ENCODE data around the gene AGAP5. TPM values are rescaled to one million over a fixed set of nuclear protein-coding genes. Genes with fewer than 3 reads are reported as not detected.
"Not testable (repeated sequence)": the region's sequence is repeated elsewhere in the genome, so short reads cannot be mapped to it uniquely, and the experiment has no call there.

AGAP5 gene
- total RNA-seq, 1 donor from 2014 or later = 1.0 TPM

DNA sequence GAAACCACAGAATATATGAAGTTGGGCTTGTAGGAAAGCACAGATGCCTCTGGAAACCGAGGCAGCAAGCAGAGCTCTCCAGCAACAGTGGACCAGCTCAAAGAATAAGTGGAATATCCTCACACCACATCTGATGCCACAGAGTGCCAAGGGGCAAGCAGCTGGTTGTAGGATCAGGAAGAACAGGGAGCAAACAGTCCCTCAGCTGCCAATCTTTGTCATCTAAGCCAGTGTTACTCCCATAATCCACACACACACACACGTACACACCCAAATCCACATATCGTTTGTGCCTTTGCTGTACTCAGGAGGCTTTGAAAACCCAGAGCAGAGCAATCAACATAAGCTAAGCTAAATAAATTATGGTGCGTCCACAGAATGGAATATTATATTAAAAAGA is 25.6 kb upstream of the AGAP5 start:
- no peak for DNase-seq (ENCODE audit: low read depth)
- H3K4me3 ChIP-seq (ENCODE audit: low read depth, low read length) = no peak overlapping the region
- TF ChIP-seq CTCF (conservative IDR thresholded peaks at IDR 0.05; ENCODE audit: low read depth, low read length) = no peak

DNA sequence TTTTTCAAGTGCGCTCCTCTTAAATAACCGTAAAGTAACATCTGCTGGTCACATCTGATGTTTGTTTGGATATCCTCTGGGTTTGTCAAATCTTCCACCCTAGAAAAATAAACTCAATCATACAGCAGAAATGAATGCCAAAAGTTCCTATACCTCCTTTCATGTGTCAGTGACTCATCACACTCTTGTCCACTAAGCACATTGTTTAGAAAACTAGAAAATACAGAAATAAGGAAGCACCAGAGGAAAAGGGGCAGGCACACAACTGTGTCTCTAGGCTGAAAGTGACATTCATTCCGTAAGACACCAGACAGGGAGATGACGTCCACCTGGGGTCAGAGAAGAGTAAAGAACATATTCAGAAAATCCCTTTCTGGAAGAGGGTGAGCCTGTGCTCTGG is 22.7 kb upstream of the AGAP5 start:
- DNase-seq (ENCODE audit: low read depth); H3K4me3 ChIP-seq (ENCODE audit: low read depth, low read length): not testable (repeated sequence)

- TF ChIP-seq CTCF (conservative IDR thresholded peaks at IDR 0.05; ENCODE audit: low read depth, low read length) = no peak
- no peak for DNase-seq (ENCODE audit: low read depth)
- H3K4me3 ChIP-seq (ENCODE audit: low read depth, low read length) = no peak overlapping the region
Observed at GRCh38 chr10:73717556-73717955, 19.6 kb upstream of the AGAP5 start.

- no peak for DNase-seq (ENCODE audit: low read depth)
- no peak overlapping the region for H3K4me3 ChIP-seq (ENCODE audit: low read depth, low read length)
- no peak for TF ChIP-seq CTCF (conservative IDR thresholded peaks at IDR 0.05; ENCODE audit: low read depth, low read length)
Observed at GRCh38 chr10:73716251-73716650, 18.3 kb upstream of the AGAP5 start.

DNA sequence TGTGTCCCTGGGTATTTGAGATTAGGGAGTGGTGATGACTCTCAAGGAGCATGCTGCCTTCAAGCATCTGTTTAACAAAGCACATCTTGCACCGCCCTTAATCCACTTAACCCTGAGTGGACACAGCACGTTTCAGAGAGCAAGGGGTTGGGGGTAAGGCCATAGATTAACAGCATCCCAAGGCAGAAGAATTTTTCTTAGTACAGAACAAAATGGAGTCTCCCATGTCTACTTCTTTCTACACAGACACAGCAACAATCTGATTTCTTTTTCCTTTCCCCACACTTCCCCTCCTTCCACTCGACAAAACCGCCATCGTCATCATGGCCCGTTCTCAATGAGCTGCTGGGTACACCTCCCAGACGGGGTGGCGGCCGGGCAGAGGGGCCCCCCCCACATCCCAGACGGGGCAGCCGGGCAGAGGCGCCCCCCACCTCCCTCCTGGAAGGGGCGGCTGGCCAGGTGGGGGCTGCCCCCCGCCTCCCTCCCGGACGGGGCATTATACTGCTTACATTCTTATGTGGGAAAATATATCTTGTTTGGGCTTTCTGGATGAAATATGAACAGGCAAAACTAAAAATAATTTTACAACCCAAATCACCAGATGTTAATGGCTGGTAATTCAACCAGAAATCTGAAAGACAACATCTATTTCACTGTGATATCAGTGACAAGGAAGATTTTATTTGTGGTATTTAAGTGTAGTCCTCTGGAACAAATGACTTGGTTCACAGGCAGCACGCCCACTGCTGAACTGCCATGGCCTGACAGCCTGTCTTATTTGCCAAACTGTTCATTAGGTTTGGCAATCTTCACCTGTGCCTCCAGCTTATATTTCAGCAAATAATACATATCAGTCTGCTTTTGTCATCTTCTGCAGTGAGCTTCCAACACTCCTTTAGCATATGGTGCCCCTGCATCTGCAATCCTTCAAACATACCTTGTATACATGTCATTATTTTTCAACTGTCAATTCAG is 17.6 kb upstream of the AGAP5 start:
- not testable (repeated sequence) for H3K4me3 ChIP-seq (ENCODE audit: low read depth, low read length); DNase-seq (ENCODE audit: low read depth)

DNA sequence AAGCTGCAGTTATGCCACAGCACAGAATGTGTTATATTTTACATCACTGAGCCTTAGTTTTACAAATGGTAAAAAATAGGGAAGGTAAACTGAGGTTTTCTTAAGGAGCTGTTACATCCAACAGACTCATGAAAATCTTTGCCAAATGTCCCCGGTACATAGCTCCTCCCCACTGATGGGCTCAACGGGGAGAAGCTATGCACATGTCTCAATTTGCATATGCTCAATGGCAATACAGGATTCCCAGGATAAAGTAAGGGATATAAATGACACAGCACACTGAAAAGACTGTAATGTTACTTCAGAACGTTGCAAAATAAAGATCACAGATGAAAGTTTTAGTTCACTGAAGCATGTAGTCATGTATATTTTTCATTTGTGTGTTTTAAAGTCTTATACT is 16.6 kb upstream of the AGAP5 start:
- not testable (repeated sequence) for DNase-seq (ENCODE audit: low read depth)

GRCh38 chr10:73713912-73714311 is 16.0 kb upstream of the AGAP5 start:
- not testable (repeated sequence) for DNase-seq (ENCODE audit: low read depth); H3K4me3 ChIP-seq (ENCODE audit: low read depth, low read length)

More for the DNA sequence above, 16.6 kb upstream of the AGAP5 start:
- not testable (repeated sequence) for H3K4me3 ChIP-seq (ENCODE audit: low read depth, low read length)

- DNase-seq (ENCODE audit: low read depth); H3K4me3 ChIP-seq (ENCODE audit: low read depth, low read length): not testable (repeated sequence)
Observed at GRCh38 chr10:73711683-73712082, 13.8 kb upstream of the AGAP5 start.

- not testable (repeated sequence) for H3K4me3 ChIP-seq (ENCODE audit: low read depth, low read length); DNase-seq (ENCODE audit: low read depth)
Observed at GRCh38 chr10:73708122-73708521, 10.2 kb upstream of the AGAP5 start.

- DNase-seq (ENCODE audit: low read depth); H3K4me3 ChIP-seq (ENCODE audit: low read depth, low read length): not testable (repeated sequence)
Observed at GRCh38 chr10:73707628-73708027, 9.7 kb upstream of the AGAP5 start.

DNA sequence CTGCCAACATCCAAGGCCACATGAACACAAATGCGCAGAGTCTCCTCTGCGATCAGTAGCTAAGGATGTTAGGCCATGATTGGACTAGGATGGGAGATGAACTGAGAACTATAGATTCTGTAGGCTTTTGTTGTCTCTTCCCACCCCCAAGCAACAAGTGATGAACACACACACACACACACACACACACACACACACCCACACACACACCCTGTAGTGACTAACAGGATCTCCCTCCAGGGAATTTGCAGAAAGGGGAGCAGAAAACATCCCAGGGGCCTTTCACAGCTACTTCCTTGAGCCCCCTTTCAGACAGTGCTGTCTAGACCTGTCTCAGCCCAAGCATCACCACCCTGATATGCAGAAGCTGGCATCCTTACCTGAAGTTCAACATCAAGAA is 8.6 kb upstream of the AGAP5 start:
- DNase-seq (ENCODE audit: low read depth); H3K4me3 ChIP-seq (ENCODE audit: low read depth, low read length): not testable (repeated sequence)

- not testable (repeated sequence) for DNase-seq (ENCODE audit: low read depth); H3K4me3 ChIP-seq (ENCODE audit: low read depth, low read length)
Observed at GRCh38 chr10:73705506-73706072, 7.7 kb upstream of the AGAP5 start.

- H3K4me3 ChIP-seq (ENCODE audit: low read depth, low read length); DNase-seq (ENCODE audit: low read depth): not testable (repeated sequence)
Observed at GRCh38 chr10:73703924-73704323, 6.0 kb upstream of the AGAP5 start.

DNA sequence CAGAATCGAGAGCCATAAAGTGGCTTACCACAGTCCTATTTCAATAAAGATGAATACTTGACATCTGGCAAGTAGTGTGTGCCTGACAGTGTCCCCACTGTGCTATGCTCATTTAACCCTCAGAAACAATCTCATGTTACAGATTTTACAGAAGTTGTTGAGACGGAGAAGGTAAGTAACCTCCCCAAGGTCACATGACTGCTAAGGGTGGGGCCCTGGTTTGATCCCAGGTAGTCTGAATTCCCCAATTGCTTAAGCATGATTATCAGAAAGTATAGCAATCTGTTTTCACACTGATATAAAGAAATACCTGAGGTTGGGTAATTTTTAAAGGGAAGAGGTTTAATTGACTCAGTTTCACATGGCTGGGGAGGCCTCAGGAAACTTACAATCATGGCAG is 910 bp upstream of the AGAP5 start:
- H3K4me3 ChIP-seq (ENCODE audit: low read depth, low read length); DNase-seq (ENCODE audit: low read depth): not testable (repeated sequence)

GRCh38 chr10:73695302-73695701 is 2.6 kb downstream of the AGAP5 start:
- DNase-seq (ENCODE audit: low read depth); H3K4me3 ChIP-seq (ENCODE audit: low read depth, low read length): not testable (repeated sequence)

DNA sequence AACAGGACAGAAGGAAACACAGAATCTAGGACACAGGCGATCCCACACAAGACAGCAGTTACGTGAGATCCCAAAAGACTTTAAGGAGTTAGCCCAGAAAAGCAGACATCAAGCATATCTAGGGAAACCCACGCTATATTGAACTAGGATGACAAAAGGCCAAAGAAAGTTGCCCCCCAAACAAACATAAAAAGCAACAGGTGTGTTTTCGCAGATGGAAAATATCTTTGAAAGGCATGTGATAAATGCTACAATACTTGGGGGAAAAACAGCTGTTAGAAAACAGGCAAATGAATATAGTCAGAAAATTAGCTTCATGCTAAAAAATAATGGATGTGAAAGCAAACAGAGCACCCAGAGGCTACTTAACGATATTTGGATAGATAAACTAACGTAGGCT is 7.2 kb downstream of the AGAP5 start:
- not testable (repeated sequence) for H3K4me3 ChIP-seq (ENCODE audit: low read depth, low read length); DNase-seq (ENCODE audit: low read depth)

Measured in epithelial cell of proximal tubule (primary cell).